ENCODE results near the gene TRIM33. TPM values are rescaled to one million over a fixed set of nuclear protein-coding genes. Genes with fewer than 3 reads are reported as not detected.

TRIM33 gene
- 26.1 and 29.2 TPM in 2 replicates for total RNA-seq (2014; rRNA removed; shearing (Covaris generic))

DNA sequence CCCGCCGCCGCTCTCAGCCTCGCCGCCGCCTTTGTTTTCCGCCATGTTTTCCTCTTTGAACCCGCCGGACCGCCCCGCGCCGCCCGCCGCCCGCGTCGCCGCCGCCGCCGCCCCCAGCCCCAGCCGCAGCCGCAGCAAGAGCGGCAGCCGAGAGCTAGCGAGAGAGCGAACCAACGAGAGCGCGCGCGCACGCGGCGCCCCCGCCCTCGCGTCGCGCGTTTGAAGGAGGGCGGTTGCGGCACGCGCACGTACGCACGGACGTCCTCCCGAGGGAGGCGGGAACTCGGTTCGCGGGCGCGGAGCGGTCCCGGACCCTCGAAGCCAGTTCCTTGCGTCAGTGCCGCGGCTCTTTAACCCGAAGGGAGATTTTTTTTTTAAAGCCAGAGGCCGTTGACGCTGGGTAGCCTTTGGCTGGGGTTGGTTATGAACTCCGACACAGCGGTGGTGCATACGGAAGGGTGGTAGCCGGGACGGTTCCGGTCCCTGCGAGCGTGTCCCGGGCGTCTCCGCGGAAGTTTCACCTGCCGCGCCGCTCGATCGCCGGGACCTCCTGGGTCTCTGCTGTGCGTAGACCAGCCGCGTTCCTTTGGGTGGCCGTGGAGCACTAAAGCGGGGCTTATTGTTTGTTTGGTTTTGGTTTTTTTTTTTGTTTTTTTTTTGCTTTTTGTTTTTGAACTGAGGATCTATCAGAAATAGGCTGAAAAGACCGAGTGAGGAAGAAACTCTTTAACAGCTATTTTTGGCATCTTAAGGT, at the start of gene TRIM33:
TRIM33 (minus strand) TSS at position 172 of the 754 bp plus-strand sequence; CDS start at position 45, 127 bp downstream.

Small RNA genes within 50 kb of the gene (small RNA-seq; reads per million reads assigned to genes)
- not detected for gene RF00019

Other genes starting within 250 kb of the TRIM33 start
- 56.9 and 64.7 TPM in 2 replicates for gene BCAS2, start 70.4 kb upstream of the TRIM33 start, total RNA-seq (2014; rRNA removed; shearing (Covaris generic))
- gene DENND2C, start 158.8 kb upstream of the TRIM33 start, total RNA-seq (2014; rRNA removed; shearing (Covaris generic)) = 0.93 and 0.98 TPM in 2 replicates
- not detected in 2 replicates for gene AMPD1, start 184.3 kb upstream of the TRIM33 start, total RNA-seq (2014; rRNA removed; shearing (Covaris generic))
- gene NRAS, start 205.6 kb upstream of the TRIM33 start, total RNA-seq (2014; rRNA removed; shearing (Covaris generic)) = 29.6 and 30.4 TPM in 2 replicates
- gene CSDE1, start 246.8 kb upstream of the TRIM33 start, total RNA-seq (2014; rRNA removed; shearing (Covaris generic)) = 403 and 467 TPM in 2 replicates